Fibroblast of lung (primary cell): Measurements from ENCODE around the gene MYBPC2. TPM values are rescaled to one million over a fixed set of nuclear protein-coding genes. Genes with fewer than 3 reads are reported as not detected.
A peak's percentile ranks its signal among the peaks of the same experiment; 100 is the strongest.

ENCODE experiments used
- DNase-seq, 2 donors: peaks; one replicate each; pipeline versions ENCODE4 v3.0.0 to v3.0.0-alpha.2; 2010; ENCODE audit warnings: low read depth in 2 of 2
- H2AFZ ChIP-seq: 2 replicates; pipeline ENCODE4 v1.5.1; 2012; ENCODE audit warnings: low read length, control low read depth, inconsistent platforms
- H3K27ac ChIP-seq: 2 replicates; pipeline ENCODE4 v1.5.1; 2011; ENCODE audit warnings: low read length, control low read depth; ENCODE audit not compliant: insufficient read depth
- H3K27me3 ChIP-seq: 2 replicates; pipeline ENCODE4 v1.5.1; 2011; ENCODE audit warnings: mild to moderate bottlenecking, low read length; ENCODE audit not compliant: control insufficient read depth, insufficient read depth
- H3K36me3 ChIP-seq: 2 replicates; pipeline ENCODE4 v1.5.1; 2011; ENCODE audit warnings: low read length; ENCODE audit not compliant: control insufficient read depth, insufficient read depth
- H3K4me1 ChIP-seq: 2 replicates; pipeline ENCODE4 v1.5.1; 2011; ENCODE audit warnings: low read length; ENCODE audit not compliant: control insufficient read depth, insufficient read depth; ENCODE audit errors: extremely low read depth
- H3K4me2 ChIP-seq: 2 replicates; pipeline ENCODE4 v1.5.1; 2011; ENCODE audit warnings: low read length, control low read depth; ENCODE audit not compliant: insufficient read depth; ENCODE audit errors: extremely low read depth
- H3K4me3 ChIP-seq, 4 experiments: fragments of 200-600 bp in 1 of 4; sonication (generic) in 1 of 4; replicated peaks in 1 of 4; 2 replicates each; pipeline ENCODE4 v1.5.1; 2011 to 2016; ENCODE audit warnings: low read length in 4 of 4, low read depth in 3 of 4, mild to moderate bottlenecking in 3 of 4, control low read depth in 2 of 4, inconsistent platforms in 1 of 4, mixed read lengths in 1 of 4; ENCODE audit not compliant: insufficient read depth in 1 of 4; ENCODE audit errors: control extremely low read depth in 1 of 4
- H3K79me2 ChIP-seq: 2 replicates; pipeline ENCODE4 v1.5.1; 2012; ENCODE audit warnings: mild to moderate bottlenecking, low read length, inconsistent platforms; ENCODE audit not compliant: control insufficient read depth, insufficient read depth
- H3K9ac ChIP-seq: 2 replicates; pipeline ENCODE4 v1.5.1; 2011; ENCODE audit warnings: mild to moderate bottlenecking, low read length, control low read depth; ENCODE audit not compliant: insufficient read depth
- H3K9me3 ChIP-seq: 2 replicates; pipeline ENCODE4 v1.5.1; 2012; ENCODE audit warnings: low read depth, low read length; ENCODE audit not compliant: control insufficient read depth, insufficient read depth
- H4K20me1 ChIP-seq: 2 replicates; pipeline ENCODE4 v1.5.1; 2011; ENCODE audit warnings: low read length; ENCODE audit not compliant: control insufficient read depth, insufficient read depth; ENCODE audit errors: extremely low read depth
- EZH2 ChIP-seq: IDR thresholded peaks from 2 replicates; pipeline ENCODE4 v1.5.1; 2012; ENCODE audit warnings: low read length, control low read depth, mild to moderate bottlenecking; ENCODE audit errors: missing control alignments
- polyA plus RNA-seq, 2 donors: library from polyadenylated mRNA; depleted of rRNA in 1 of 2; stranded (reverse) in 1 of 2; unstranded in 1 of 2; fragments of >200 nt; gene quantifications; 2 replicates each; pipeline ENCODE4 v1.2.1, GENCODE V29; 2011 to 2012; ENCODE audit warnings: missing spikeins in 1 of 2
- total RNA-seq: library from RNA; depleted of rRNA; stranded (reverse); fragments of >200 nt; gene quantifications from 2 replicates; pipeline ENCODE4 v1.2.1, GENCODE V29; 2014
- TF ChIP-seq, protein P1 (sequence below), 2 donors: IDR thresholded peaks in 1 of 2; conservative IDR thresholded peaks in 1 of 2; 1 replicate in 1 of 2; 2 replicates in 1 of 2; pipeline ENCODE4 v1.5.1; 2011 to 2012; ENCODE audit warnings: low read length in 2 of 2, control low read depth in 1 of 2, inconsistent platforms in 1 of 2, low read depth in 1 of 2, mild to moderate bottlenecking in 1 of 2

Gene MYBPC2
- total and polyA plus RNA-seq, 2 donors (not counting 1 experiment from before 2014, with no cell fraction given), result under 0.01 TPM; not detected in 1

DNA sequence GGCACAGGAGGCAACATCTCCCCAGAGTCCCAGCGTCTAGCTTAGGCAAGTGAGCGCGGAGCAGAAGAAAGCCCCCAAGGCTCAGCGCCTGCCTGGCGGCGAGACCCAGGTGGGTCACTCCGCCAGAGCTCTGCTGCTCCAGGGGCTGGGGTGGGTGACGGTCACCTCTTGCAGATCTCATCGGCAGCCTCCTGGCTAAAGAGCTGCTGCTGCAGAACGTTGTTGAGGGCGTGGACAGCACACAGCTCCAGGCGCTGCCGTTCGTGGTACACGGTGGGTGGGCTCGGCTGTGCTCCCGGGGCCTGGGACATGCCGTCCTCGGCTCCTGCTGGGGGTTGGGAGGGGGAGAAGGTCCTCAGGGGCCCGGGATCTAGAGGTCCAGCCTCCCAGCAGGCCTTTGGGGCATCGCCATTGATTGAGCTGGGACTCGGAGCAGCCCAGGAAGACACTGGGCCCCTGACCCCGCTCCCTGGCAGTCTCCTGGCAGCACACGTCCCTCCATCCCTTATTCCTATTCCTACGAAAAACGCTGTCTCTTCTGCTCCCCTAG is 77.5 kb downstream of the MYBPC2 start:
- Histone ChIP-seq H3K4me2 (peak overlapping the region; percentile 95), H3K79me2 (peaks cover 6% of the 10 kb centered on the region), H2AFZ (peak overlapping the region; percentile 43), H3K27ac (peak overlapping the region; percentile 92), H3K36me3 (no peaks in the 10 kb centered on the region), H3K9me3 (no peaks in the 10 kb centered on the region), H4K20me1 (no peaks in the 10 kb centered on the region), H3K4me1 (peaks cover 2% of the 10 kb centered on the region), H3K4me3 (peak overlapping the region; percentile 86 to 97 (median 92)), H3K9ac (peak overlapping the region; percentile 81), H3K27me3 (no peaks in the 10 kb centered on the region)
- TF ChIP-seq EZH2, result no peak
- peak in 1 of 2 donors; percentile 10 for DNase-seq

DNA sequence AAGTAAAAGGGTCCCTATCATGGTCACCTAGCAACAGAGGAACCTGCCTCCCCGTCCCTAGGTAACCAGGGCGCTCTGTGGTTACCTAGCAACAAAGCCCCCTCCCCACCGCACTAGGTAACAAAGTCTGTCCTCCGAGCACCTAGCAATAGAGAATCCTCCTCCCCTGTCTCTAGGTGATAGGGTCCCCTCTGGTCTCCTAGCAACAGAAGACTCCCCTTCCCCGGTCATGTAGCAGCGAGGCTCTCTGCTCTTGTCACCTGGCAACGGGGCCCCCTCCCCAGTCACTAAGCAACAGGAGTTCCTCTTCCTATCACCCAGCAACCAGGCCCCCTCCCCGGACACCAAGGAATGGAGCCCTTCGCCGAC is 78.0 kb downstream of the MYBPC2 start:
- Histone ChIP-seq H3K4me2 (peak overlapping the region; percentile 95), H2AFZ (peak overlapping the region; percentile 43), H3K9me3 (no peaks in the 10 kb centered on the region), H3K4me1 (peaks cover 2% of the 10 kb centered on the region), H3K79me2 (peaks cover 6% of the 10 kb centered on the region), H4K20me1 (no peaks in the 10 kb centered on the region), H3K4me3 (peak overlapping the region; percentile 86 to 97 (median 92)), H3K27ac (peak overlapping the region; percentile 92), H3K27me3 (no peaks in the 10 kb centered on the region), H3K9ac (peak overlapping the region; percentile 81), H3K36me3 (no peaks in the 10 kb centered on the region)
- DNase-seq, result peak in 1 of 2 donors; percentile 5
- TF ChIP-seq, protein P1, sequence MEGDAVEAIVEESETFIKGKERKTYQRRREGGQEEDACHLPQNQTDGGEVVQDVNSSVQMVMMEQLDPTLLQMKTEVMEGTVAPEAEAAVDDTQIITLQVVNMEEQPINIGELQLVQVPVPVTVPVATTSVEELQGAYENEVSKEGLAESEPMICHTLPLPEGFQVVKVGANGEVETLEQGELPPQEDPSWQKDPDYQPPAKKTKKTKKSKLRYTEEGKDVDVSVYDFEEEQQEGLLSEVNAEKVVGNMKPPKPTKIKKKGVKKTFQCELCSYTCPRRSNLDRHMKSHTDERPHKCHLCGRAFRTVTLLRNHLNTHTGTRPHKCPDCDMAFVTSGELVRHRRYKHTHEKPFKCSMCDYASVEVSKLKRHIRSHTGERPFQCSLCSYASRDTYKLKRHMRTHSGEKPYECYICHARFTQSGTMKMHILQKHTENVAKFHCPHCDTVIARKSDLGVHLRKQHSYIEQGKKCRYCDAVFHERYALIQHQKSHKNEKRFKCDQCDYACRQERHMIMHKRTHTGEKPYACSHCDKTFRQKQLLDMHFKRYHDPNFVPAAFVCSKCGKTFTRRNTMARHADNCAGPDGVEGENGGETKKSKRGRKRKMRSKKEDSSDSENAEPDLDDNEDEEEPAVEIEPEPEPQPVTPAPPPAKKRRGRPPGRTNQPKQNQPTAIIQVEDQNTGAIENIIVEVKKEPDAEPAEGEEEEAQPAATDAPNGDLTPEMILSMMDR (conservative IDR thresholded peaks at IDR 0.05 in 1 of 2, IDR thresholded peaks at IDR 0.05 in 1 of 2; ENCODE audit: low read depth in 1 of 2, low read length in 2 of 2), result no peak
- no peak for TF ChIP-seq EZH2

DNA sequence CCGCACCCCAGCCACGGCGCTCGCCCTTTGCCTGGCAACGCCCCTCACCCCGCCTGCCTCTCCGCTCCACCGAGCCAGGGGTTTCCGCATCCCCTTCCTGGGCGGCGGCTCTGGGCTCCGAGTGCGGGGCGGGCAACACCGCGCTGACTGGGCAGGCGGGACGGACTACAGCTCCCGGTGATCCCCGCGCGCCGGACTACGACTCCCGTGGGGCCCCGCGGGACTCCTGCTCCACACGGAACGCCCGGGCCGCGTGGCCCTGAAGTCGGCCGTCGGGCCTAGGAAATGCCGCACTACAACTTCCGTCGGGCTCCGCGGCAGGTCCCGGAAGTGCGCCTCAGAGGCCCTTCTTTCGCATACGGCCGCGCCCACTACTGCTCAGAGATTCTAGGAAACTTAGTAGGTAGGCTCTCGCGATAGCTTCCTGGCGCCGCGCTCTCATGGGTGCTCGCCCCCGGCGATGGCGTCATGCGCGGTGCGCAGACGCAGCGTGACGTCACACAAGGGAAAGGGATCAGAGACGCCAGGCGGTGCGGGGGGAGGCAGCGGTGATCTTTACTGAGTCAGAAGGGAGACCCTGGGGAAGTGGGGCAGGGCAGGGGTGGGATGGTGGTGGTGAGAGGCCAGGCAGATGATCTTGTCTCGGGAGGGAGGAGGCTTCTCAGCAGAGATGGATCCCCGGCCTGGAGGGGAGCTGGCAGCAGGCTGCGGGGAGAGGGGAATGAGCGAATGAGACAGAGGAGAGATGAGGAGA is 78.6 kb downstream of the MYBPC2 start, which contains the start of gene JOSD2:
Gene JOSD2 (minus strand): TSS at position 123 of the 754 bp plus-strand sequence. CDS start 760 bp downstream, outside the sequence.
- Histone ChIP-seq H3K79me2 (peaks cover 6% of the 10 kb centered on the region), H4K20me1 (no peaks in the 10 kb centered on the region), H3K4me3 (peak within 1 kb of the TSS; percentile 86 to 97 (median 92)), H3K9me3 (no peaks in the 10 kb centered on the region), H3K36me3 (no peaks in the 10 kb centered on the region), H3K4me2 (peak within 1 kb of the TSS; percentile 95), H3K27ac (peak within 1 kb of the TSS; percentile 92), H2AFZ (peak within 1 kb of the TSS; percentile 67), H3K27me3 (no peaks in the 10 kb centered on the region), H3K4me1 (peaks cover 2% of the 10 kb centered on the region), H3K9ac (peak within 1 kb of the TSS; percentile 81)
- peak; percentile 99 to 100 for DNase-seq
- TF ChIP-seq, protein P1 (conservative IDR thresholded peaks at IDR 0.05 in 1 of 2, IDR thresholded peaks at IDR 0.05 in 1 of 2; ENCODE audit: low read depth in 1 of 2, low read length in 2 of 2), result no peak
- no peak for TF ChIP-seq EZH2
